Heart left ventricle (tissue), 16 donors: ENCODE results near the gene CEP70. TPM values are rescaled to one million over a fixed set of nuclear protein-coding genes. Genes with fewer than 3 reads are reported as not detected.

Experiments used
- ATAC-seq, 4 donors: fragments of 200-7000 bp; cut with Tn5 transposase; one replicate each; pipeline ENCODE4 v1.9.1; 2020 to 2022; ENCODE audit warnings: moderate library complexity in 4 of 4, mild to moderate bottlenecking in 3 of 4, moderate number of reproducible peaks in 1 of 4
- DNase-seq, 5 donors: peaks; one replicate each; pipeline ENCODE4 v3.0.0-alpha.2; 2020
- H3K27ac ChIP-seq, 12 donors: fragments of 200-600 bp; sonication (generic) in 4 of 12; one replicate each; pipeline versions ENCODE4 v1.5.0 to v1.8.0; 2016 to 2022; ENCODE audit warnings: mild to moderate bottlenecking in 2 of 12
- H3K27me3 ChIP-seq, 9 donors: fragments of 200-600 bp; sonication (generic) in 2 of 9; one replicate each; pipeline versions ENCODE4 v1.5.1 to v1.8.0; 2016 to 2022; ENCODE audit warnings: mild to moderate bottlenecking in 3 of 9
- H3K36me3 ChIP-seq, 9 donors: fragments of 200-600 bp; sonication (generic) in 2 of 9; one replicate each; pipeline versions ENCODE4 v1.5.0 to v1.8.0; 2018 to 2022; ENCODE audit warnings: mild to moderate bottlenecking in 2 of 9
- H3K4me1 ChIP-seq, 12 donors: fragments of 200-600 bp; sonication (generic) in 4 of 12; one replicate each; pipeline versions ENCODE4 v1.5.0 to v1.8.0; 2016 to 2022; ENCODE audit warnings: mild to moderate bottlenecking in 3 of 12
- H3K4me3 ChIP-seq, 12 donors: fragments of 200-600 bp; sonication (generic) in 4 of 12; one replicate each; pipeline versions ENCODE4 v1.5.0 to v1.8.0; 2017 to 2022; ENCODE audit warnings: mild to moderate bottlenecking in 9 of 12, moderate library complexity in 4 of 12
- H3K9me3 ChIP-seq, 12 donors: fragments of 200-600 bp; sonication (generic) in 4 of 12; one replicate each; pipeline versions ENCODE4 v1.5.0 to v1.8.0; 2016 to 2022; ENCODE audit warnings: mild to moderate bottlenecking in 1 of 12
- POLR2A ChIP-seq, 2 donors: fragments of 450-650 bp; IDR thresholded peaks; one replicate each; pipeline ENCODE4 v1.6.1; 2017; ENCODE audit warnings: antibody characterized with exemption in 2 of 2, mild to moderate bottlenecking in 2 of 2, moderate library complexity in 2 of 2
- WGBS, 4 donors: extraction: QIAGEN DNeasy Blood & Tissue Kit in 2 of 4; methylation state at CpG; one replicate each; pipeline versions ENCODE4 v1.1.5 to v1.1.7; 2013 to 2018; 5-methylcytosine and 5-hydroxymethylcytosine counted together
- intact Hi-C, 10 donors: fragments of 100-400 bp; cut with DNase I; formaldehyde crosslinking; loops; one replicate each; pipeline versions ENCODE4 v1.11.1 to v1.14.2; 2022
- polyA plus RNA-seq, 2 donors: library from polyadenylated mRNA; stranded (reverse); fragments of 200-250 nt; gene quantifications; one replicate each; pipeline ENCODE4 v1.2.3, GENCODE V29; 2013
- total RNA-seq, 9 donors: library from RNA; depleted of rRNA in 2 of 9; stranded (reverse); fragments of >200 nt in 2 of 9; fragmentation: NEBNext Ultra II Directional in 3 of 9; extraction: Animal tissue kit (Norgen Biotek cat#: 25700) in 3 of 9; gene quantifications; one replicate each; pipeline versions ENCODE4 v1.1.0 to v1.2.4, GENCODE V29; 2016 to 2023
- TF ChIP-seq, protein P1 (sequence below), 12 donors: fragments of 200-600 bp; sonication (generic) in 4 of 12; IDR thresholded peaks; one replicate each; pipeline versions ENCODE4 v1.5.0 to v1.8.0; 2018 to 2022; ENCODE audit warnings: antibody characterized with exemption in 12 of 12, mild to moderate bottlenecking in 5 of 12
- donor health status: ischemic (EF 13 %, LVEDD 7.1; RV severe dilation, severe dysfunction).
- donor health status: healthy with polysubstance abuse.
- donor health status: DM: no; HTN: yes; CAD: no.
- donor health status: DM: no; HTN: no; CAD: no.
- donor health status: ischemic (EF 25% LVEDD 6.9; RV normal size, moderate dysfunction).
- donor health status: ischemic (EF 25% LVEDD 5.7; RV mildly dilated, moderate dysfunction).
- donor health status: healthy.
- donor health status: DM: yes; HTN: yes; CAD: no.
- donor health status: ischemic (EF 35%, LVEDD 5.7; RV mildly dilated, moderate dysfunction).
- donor health status: nonischemic (EF 11% LVEDD 7.7; RV severe dilation, severe dysfunction).
- donor health status: DM: yes; HTN: yes; CAD: no.
- donor health status: PGD.
- donor health status: ischemic (EF 29% LVEDD 5.4; RV normal size, mild dysfunction).
- donor health status: nonischemic (EF 23%, LVEDD 6.1; RV moderate dilation, normal function).

The CEP70 gene
- total and polyA plus RNA-seq, 11 donors: 10.1 to 29.8 (median 22.6) TPM

DNA sequence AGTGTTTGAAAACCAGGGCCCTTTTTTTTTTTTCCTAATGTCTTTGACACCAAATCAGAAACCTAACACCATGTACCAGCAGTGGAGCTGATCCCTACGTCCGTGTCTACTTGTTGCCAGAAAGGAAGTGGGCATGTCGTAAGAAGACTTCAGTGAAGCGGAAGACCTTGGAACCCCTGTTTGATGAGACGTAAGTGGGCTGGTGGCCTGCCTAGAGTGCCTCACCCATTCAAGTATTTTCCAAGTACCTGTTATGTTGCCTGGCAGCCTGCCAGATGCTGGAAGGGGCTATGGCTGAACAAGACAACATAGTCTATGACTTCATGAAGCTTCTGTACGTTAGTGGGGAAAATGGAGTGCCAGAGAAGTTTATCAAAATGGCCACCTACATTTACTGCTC, 119.9 kb downstream of the CEP70 start:
- Histone ChIP-seq H3K27me3 (no peaks in the 10 kb centered on the region), H3K9me3 (no peaks in the 10 kb centered on the region), H3K4me1 (peaks cover 0 to 18% (median 1%) of the 10 kb centered on the region in 12 donors), H3K4me3 (no peak overlapping the region), H3K27ac (no peak overlapping the region), H3K36me3 (no peaks in the 10 kb centered on the region)
- ATAC-seq (no peak), DNase-seq (no peak)
- TF ChIP-seq POLR2A (IDR thresholded peaks at IDR 0.05): no peak
- TF ChIP-seq, protein P1, sequence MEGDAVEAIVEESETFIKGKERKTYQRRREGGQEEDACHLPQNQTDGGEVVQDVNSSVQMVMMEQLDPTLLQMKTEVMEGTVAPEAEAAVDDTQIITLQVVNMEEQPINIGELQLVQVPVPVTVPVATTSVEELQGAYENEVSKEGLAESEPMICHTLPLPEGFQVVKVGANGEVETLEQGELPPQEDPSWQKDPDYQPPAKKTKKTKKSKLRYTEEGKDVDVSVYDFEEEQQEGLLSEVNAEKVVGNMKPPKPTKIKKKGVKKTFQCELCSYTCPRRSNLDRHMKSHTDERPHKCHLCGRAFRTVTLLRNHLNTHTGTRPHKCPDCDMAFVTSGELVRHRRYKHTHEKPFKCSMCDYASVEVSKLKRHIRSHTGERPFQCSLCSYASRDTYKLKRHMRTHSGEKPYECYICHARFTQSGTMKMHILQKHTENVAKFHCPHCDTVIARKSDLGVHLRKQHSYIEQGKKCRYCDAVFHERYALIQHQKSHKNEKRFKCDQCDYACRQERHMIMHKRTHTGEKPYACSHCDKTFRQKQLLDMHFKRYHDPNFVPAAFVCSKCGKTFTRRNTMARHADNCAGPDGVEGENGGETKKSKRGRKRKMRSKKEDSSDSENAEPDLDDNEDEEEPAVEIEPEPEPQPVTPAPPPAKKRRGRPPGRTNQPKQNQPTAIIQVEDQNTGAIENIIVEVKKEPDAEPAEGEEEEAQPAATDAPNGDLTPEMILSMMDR (IDR thresholded peaks at IDR 0.05): no peak
- intact Hi-C loops: loop anchor here in 1 of 10 donors (10.0 kb wide), 1 partner anchor 121 kb away; the partner anchor contains the start of gene CEP70
- 58 to 70% (median 68%) methylated on average over 6 of the region's 6 CpGs for WGBS, 4 donors

DNA sequence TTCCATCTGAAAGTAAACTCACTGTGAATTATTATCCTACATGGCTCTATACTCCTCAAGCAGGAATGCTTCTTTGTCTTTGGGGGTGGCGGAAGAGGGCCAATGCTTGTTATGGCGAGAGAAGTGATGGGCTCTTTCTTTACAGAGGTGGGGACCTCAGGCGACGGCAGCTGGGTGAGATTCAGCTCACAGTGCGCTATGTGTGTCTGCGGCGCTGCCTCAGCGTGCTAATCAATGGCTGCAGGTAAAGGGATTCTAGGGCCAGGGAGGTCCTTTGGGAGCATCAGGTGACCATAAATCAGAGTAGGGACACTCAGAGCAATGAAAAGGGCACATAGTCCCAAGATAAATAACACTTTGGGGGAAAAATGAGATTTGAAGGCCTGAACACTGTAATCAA, 120.7 kb downstream of the CEP70 start:
- Histone ChIP-seq H3K27me3 (no peaks in the 10 kb centered on the region), H3K27ac (no peak overlapping the region), H3K4me3 (no peak overlapping the region), H3K9me3 (no peaks in the 10 kb centered on the region), H3K36me3 (no peaks in the 10 kb centered on the region), H3K4me1 (peaks cover 0 to 23% (median 1%) of the 10 kb centered on the region in 12 donors)
- DNase-seq: no peak
- WGBS, 4 donors: 94 to 97% (median 95%) methylated on average over 8 of the region's 8 CpGs
- no peak for ATAC-seq
- TF ChIP-seq POLR2A (IDR thresholded peaks at IDR 0.05): no peak
- intact Hi-C loops: loop anchor here in 1 of 10 donors (10.0 kb wide), 1 partner anchor 121 kb away; the partner anchor contains the start of gene CEP70

DNA sequence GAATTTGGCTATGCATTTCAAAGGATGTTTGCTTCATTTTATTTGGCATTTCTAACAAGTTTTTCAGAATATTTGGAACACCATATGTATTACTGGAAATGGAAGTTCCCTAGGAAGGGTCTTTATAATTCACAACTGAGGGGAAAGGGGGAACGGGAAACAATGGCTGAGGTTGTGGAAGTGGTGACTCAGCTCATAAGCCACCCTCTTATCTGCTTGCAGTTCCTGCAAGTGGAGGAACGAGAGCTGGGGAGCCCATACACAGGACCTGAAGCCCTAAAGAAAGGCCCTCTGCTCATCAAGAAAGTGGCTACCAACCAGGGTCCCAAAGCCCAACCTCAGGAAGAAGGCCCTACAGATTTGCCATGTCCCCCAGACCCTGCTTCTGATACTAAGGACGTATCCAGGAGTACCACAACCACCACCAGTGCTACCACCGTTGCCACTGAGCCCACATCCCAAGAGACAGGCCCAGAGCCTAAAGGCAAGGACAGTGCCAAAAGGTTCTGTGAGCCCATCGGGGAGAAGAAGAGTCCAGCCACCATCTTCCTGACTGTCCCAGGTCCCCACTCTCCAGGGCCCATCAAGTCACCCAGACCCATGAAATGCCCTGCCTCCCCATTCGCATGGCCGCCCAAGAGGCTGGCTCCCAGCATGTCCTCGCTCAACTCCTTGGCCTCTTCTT, 121.8 kb downstream of the CEP70 start:
- no peak for DNase-seq
- TF ChIP-seq POLR2A (IDR thresholded peaks at IDR 0.05): no peak
- TF ChIP-seq, protein P1 (IDR thresholded peaks at IDR 0.05): no peak
- no peaks in the 10 kb centered on the region for H3K9me3 ChIP-seq
- H3K27me3 ChIP-seq: no peaks in the 10 kb centered on the region
- H3K27ac ChIP-seq: peak overlapping the region in 1 of 12 donors; percentile 68
- ATAC-seq: no peak
- peaks cover 0 to 23% (median 1%) of the 10 kb centered on the region in 12 donors for H3K4me1 ChIP-seq
- no peaks in the 10 kb centered on the region for H3K36me3 ChIP-seq
- 84 to 87% (median 85%) methylated on average over 8 of the region's 8 CpGs for WGBS, 4 donors
- no peak overlapping the region for H3K4me3 ChIP-seq
- intact Hi-C loops: loop anchor here in 1 of 10 donors (10.0 kb wide), 1 partner anchor 123 kb away; the partner anchor contains the start of gene CEP70

DNA sequence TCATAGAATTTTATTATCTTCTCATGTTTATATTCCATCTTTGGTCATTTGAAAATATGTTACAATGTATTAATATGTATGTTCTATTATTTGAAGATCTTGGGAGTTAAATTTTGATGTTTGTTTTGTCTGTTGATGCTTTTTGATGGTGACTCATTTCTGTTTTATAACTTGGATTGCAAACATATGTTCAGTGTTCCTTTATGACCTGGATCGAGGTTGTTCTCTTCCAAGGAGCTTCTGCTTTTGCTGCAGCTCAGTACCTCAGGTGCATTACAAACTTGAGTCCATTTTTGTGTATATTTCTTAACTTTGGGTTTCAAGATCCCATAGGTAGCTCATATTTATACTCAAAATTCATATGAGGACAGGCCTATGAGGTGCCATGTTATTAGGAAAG, 122.6 kb downstream of the CEP70 start:
- TF ChIP-seq POLR2A (IDR thresholded peaks at IDR 0.05): no peak
- TF ChIP-seq, protein P1 (IDR thresholded peaks at IDR 0.05): no peak
- intact Hi-C loops: loop anchor here in 1 of 10 donors (10.0 kb wide), 1 partner anchor 123 kb away; the partner anchor contains the start of gene CEP70
- DNase-seq (no peak), ATAC-seq (no peak)
- H3K4me1 ChIP-seq: peaks cover 0 to 20% (median 1%) of the 10 kb centered on the region in 12 donors
- H3K27ac ChIP-seq: peak overlapping the region in 1 of 12 donors; percentile 68
- no peaks in the 10 kb centered on the region for H3K36me3 ChIP-seq
- no peaks in the 10 kb centered on the region for H3K9me3 ChIP-seq
- no peaks in the 10 kb centered on the region for H3K27me3 ChIP-seq
- H3K4me3 ChIP-seq: no peak overlapping the region
- 76 to 92% (median 84%) methylated on average over 1 of the region's 1 CpG for WGBS, 4 donors
